Measurements from ENCODE around the gene WFS1. TPM values are rescaled to one million over a fixed set of nuclear protein-coding genes. Genes with fewer than 3 reads are reported as not detected.
A peak's percentile ranks its signal among the peaks of the same experiment; 100 is the strongest.

The WFS1 gene
- total RNA-seq, 1 donor from 2014 or later, result 109 TPM

DNA sequence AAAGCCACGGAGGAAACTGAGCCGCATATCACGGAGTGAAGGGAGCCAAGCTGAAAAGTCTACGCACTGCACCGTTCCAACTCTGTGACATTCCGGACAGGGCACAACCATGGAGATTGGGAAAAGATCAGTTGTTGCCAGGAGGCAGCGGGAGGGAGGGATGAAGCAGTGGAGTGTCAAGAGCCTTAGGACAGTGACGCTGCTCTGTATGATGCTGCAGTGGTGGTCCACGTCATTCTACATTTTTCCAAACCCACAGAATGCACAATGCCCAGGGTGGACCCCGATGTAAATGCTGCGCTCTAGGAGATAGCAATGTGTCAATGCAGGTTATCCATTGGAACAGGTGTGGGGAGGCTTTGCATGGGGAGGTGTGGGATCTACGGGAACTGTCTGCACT lies 7.5 kb upstream of the WFS1 start:
- no peak for DNase-seq (ENCODE audit: low spot score)

DNA sequence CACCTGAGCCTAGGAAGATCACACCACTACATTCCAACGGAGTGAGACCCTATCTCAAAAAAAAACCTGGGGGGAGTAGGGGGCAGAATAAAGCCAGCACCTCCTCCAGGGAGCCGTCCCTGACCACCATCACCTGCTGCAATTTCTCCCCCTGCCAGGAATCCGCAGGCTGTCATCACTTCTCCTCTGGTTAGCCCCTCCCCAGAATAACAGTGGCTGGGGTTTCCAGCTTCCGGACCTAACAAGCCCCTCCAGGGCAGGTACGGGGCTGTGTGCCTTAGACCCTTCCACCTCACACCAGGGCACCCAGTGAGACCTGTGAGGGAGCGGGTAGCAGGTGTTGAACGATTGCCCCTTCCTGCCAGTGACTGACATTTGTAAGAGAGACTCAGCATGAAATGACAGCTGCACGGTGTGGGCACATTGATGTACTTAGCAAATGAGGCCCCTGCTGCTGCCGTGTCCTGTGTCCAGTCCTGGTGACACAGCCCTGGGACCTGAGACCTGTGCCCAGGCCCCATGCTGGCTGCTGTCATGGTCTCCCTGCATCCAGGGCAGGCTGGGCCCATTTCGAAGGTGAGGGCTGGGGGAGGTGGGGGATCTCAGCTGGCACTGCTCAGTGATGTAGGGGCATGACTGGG lies 6.7 kb upstream of the WFS1 start:
- DNase-seq (ENCODE audit: low spot score), result no peak

DNA sequence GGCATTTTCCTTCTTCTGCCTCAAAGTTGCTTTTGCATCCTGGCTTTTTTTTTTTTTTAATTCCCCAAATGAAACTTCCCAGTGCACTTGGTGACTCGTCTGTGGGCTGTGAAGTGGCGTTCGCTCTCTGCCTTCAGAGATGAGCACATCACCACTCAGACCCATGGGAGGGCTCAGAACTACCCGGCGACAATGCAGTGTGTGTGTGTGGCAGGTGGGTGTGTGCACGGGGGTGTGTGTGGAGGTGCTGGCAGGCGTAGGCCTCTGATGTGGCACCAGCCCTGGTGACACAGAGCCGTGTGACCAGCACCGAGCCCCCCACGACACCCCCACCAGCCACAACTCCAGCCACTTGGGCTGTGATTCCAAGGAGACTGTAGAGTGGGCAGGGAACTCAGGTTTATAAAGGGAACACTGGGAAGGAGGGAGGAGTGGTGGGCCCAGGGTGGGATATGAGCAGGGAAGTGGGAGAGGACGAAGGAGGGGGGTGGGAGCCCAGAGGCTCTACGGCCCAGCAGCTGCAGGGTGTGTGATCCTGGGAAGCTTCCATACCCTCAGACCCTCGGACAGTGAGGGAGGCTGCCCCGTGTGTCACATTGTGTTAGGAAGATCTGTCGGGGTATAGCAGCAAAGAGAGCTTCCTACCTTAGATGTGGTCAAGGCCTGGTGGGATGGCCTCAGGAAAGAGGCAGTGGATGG lies 6.0 kb upstream of the WFS1 start:
- DNase-seq (ENCODE audit: low spot score), result no peak

DNA sequence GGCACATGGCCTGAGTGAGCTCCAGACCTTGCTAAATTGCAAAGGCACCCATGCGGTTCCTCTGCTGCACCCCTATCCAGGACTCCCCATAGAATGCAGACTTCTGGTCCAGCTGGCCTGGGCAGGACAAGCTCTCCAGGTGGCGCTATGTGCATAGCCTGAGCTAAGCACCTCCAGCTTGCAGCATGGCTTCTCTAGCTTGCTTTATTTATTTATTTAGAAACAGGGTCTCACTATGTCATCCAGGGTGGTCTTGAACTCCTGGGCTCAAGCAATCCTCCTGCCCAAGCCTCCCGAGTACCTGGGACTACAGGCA lies 5.5 kb upstream of the WFS1 start:
- peak; percentile 58 for DNase-seq (ENCODE audit: low spot score)

DNA sequence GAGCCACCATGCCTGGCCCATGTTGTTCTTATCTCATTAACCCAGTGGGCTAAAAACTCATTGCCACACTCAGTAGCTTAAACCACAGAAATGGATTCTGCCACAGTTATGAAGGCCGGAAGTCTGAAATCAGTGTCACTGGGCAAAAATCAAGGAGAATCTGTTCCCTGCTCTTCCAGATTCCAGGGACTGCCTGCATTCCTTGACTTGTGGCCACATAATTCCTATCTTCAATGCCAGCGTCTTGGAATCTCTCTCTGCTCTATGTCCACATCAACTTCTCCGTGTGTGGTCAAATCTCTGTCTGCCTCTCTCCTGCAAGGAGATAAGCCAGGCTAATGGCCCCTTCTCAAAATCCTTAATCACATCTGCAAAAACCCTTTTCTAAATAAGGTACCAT lies 4.1 kb upstream of the WFS1 start:
- DNase-seq (ENCODE audit: low spot score), result no peak

DNA sequence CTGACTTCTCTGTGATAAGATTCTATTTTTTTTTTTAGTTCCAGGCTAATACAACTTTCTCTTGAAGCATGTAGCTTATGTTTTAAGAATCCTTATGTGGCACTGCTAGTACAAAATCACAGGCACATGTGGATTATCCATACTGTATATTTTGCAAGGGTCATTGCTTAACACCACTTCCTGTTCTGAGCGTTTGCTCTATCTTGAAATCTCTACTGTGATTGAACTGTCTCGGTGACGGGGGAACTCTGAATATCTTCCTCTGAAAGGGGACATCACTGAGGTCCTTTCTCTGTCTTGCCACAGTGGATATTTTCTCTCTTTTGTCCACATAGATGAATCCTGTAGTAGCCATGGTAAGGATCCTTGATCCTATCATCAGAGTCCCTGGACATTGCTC lies 2.1 kb upstream of the WFS1 start:
- no peak for DNase-seq (ENCODE audit: low spot score)

DNA sequence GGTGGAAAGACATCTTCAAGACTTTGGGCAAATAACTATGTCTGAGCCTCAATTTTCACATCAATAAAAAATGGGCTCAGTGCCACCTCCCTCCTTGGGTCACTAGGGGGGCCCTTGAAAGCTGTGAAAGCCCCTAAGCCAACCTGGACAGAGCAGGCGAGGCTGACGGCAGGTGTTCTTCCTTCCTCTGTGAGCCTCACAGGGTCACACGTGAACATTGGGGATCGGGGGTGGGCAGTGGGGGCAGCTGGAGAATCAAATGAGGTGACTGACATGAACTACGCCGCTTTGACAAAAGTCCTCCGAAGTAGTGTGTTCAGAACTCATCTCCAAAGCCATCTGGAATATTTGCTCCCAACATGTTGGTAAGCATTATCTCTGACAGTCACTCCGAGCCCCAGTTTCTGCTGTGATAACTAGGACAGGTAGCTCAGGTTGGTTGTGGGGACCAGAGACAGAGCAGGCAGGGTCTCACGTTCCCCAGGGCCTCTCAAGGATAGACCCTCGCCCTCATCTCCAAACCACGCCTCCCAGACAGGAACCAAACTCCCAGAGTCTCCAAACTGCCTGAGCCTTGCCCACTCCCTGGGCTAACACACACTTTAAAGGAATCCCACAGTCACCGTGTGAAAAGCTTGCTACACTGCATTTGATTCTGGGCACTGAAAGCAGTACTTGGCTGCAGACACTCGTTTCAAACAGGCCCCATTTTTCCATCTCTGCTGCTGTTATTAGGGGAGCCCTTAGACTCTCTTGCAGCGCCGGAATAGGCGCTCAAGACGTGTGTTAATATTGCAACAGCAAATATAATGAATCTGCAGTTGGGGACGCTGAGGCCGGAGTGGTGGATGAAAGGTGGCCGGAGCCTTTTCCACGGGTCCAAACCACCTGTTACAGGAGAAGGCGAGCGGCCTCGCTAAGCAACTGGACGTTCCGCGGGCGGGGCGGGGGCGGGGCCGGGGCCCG lies 717 bp upstream of the WFS1 start:
- no peak for DNase-seq (ENCODE audit: low spot score)

DNA sequence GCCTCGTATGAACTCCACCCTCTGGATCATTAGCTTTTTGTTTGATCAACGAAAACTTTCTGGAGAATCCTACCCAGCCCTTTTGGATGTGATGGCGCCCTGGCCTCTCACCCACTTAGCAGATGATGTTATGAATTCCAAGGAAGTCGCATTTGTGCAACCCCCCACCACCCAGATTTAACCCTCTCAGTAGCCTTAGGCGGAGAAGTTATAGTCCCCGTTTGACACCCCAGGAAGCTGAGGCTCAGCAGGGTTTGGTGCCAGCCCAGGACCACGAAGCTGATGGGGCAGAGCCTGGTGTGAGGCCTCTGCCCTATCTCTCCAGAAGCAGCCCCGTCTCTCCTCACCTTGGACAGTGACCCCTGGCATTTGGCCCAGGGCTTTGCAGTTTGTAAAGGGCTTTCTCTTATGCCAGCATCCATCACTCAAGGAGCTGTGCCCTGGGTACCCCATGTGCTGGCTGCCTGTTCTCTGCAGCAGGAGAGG lies 1.0 kb downstream of the WFS1 start:
- no peak for DNase-seq (ENCODE audit: low spot score)

DNA sequence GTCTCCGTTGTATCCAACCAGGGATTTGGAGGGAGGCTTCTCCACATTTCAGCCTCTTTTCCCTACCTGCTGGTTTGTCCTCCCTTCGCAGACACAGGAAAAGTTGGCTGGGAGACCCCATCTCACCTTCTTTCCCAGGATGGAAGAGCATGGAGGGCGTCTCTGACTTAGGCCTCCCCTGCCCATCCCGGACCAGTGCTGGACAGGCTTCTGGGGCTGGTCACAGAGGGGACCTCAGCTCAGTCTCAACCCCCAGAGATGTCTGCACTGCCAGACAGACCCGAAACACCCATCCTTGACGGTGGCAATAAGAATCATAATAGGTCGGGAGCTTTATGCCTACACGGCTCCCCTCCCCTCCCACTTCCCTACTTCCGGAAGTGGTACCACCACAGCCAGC lies 1.6 kb downstream of the WFS1 start:
- no peak for DNase-seq (ENCODE audit: low spot score)

DNA sequence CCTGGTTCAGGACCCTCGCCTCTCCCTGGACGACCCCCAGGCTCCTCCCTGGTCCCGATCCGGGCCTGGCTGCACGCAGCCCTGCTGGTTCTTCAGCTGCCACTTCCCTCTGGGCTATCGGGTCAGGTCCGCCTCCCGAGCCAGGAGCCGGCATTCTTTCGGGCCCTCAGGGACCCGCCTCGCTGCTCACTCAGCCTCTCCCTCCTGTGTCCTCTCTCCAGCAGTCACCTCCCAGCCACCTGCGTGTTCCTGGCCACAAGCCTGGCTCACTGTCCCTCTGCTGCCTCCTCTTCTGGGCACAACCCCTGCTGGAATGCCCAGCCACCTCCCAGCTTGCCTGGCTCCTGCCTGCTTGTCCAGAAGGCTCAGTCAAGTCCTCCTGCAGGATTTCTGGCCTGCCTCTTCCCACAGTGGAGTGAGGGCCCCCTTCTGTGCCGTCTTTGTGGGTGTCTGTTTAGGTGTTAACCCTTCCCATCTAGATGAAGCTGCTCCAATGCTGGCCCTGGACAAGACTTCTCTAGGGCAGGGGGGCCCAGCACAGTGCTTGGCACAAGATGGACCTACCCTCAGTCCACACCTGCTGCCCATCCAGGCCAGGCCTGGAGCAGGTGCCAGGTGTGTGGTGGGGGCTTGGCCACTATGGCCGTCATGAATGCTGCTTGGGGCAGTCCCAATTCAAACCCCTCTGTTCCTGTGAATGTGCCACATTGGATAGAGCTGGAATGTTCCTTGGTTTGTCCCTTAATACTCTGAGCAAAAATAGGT lies 2.2 kb downstream of the WFS1 start:
- DNase-seq (ENCODE audit: low spot score), result peak; percentile 76

DNA sequence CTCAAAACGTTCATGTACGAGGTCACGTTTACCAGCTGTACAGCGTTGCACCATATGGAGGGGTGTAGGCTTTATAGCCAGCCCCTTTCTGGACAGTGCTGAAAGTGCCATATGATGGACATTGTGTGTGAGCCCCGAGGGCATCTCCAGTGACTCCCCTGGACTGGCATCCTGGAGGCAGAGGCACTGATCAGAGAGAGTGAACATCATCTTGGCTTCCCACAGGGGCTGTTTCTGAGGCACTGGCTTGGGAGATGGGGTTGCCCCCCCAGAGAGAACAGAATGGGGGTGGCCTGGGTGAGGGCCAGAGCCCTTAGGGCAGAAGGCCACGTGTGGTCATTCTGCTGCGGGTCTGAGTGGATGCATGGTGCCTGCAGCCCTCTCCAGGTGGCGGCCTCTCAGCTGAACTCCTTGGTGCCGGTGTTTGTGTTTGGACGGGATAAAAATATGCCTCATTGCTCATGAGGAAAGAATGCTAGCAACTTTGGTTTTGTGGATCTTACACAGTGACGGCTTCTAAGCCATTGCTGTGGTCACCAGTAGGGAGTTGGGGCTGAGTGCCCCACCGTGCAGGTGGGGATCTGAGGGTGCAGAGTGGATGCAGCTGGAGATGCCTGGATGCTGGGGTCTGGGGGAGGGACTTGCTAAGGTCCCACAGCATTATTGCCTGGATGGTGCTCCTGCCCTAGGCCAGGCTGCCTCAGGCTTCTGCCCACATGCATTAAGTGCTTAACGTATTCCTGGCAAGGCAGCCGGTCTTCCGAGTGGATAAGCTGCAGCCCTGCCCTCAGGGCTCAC lies 3.4 kb downstream of the WFS1 start:
- DNase-seq (ENCODE audit: low spot score), result no peak

DNA sequence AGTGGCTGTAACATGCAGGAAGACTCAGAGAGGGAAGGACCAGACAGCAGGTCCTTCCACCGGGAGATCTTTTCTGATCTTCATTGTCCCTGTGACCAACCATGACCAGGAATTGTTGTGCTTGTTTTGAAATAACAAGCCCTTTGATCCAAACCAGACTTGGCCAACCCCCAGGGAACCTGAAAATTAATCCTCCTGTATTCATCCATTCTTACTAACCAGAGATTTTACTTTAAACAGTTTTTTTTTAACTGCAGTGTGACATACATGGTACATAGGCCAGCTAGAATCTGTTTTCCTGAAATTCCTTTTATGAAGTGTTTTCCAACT lies 4.0 kb downstream of the WFS1 start:
- DNase-seq (ENCODE audit: low spot score), result no peak

DNA sequence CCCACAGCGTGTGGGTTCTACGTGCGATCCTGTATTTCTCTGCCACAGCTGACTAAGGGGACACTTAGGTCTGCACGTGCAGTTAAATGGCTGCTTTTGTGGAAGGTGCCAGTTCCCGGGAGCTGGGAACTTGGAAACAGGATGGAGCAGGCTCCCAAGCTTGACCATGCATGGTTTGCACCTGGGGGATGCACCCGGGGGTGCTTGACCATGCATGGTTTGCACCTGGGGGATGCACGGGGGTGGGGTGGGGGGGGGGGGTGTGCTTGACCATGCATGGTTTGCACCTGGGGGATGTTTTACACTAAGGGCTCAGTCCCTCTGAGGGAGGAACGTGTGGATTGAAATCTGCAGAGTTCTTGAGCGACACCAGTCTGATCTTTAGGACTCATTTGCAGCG lies 5.7 kb downstream of the WFS1 start:
- no peak for DNase-seq (ENCODE audit: low spot score)

DNA sequence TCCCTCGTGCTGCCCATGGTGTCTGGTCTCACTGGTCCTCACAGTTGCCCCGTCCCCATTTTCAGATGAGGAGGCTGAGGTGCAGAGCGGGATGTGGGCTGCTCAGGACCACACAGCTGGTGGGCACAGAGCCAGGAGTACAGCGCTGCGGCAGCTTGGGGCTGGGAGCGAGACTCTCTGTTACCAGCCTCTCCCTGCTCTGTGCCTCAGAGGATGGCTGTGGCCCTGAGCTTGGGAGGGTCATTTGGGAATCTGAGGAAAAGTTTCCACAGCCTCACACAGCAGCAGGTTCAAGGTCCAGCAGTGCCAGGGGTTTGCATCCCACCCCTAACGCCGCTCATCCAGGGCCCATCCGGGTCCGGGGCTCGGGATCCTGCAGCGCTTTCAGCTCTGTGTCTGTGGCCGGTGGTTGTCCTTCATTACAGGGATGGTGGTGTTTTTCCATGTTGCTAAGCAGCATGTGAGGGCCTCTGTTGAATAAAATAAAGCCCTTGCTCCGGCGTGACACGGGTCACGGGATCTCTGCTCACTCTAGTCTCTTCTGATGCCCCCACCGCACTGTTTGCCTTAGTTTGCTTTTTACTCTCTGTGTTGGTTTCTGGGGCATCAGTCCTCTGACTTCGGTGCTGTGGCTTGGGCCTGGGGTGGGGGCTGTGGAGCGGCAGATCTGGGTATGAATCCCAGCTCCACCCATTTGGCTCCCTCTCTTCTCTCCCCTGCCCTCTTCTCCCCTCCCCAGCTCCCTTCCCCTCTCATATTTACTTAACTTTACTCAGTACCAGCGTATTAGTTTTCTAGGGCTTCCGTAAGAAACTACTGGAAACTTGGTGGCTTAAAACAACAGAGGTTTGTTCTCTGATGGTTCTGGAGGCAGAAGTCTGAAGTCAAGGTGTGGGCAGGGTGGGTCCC lies 6.5 kb downstream of the WFS1 start:
- DNase-seq (ENCODE audit: low spot score), result no peak

DNA sequence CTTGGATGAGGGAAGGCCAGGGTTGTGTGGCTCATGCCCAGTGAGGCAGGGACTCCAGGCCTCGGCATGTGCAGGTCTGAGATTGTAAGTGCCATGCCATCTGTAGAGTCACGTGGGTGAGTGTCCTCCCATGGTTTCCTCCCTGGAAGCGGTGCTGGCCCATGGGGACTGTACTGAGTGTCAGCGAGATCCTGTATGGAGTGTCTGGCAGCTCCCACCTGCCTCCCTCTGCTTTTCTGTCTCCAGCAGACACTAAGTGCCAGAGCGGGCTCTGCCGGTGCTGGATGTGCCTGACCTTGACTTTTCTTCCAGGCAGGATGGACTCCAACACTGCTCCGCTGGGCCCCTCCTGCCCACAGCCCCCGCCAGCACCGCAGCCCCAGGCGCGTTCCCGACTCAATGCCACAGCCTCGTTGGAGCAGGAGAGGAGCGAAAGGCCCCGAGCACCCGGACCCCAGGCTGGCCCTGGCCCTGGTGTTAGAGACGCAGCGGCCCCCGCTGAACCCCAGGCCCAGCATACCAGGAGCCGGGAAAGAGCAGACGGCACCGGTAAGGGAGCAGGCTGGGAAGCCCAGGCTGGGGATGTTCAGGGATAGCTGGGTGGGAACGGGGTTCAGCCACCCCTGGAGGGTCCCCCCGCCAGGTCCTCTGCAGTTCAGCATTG lies 7.6 kb downstream of the WFS1 start:
- DNase-seq (ENCODE audit: low spot score), result no peak

DNA sequence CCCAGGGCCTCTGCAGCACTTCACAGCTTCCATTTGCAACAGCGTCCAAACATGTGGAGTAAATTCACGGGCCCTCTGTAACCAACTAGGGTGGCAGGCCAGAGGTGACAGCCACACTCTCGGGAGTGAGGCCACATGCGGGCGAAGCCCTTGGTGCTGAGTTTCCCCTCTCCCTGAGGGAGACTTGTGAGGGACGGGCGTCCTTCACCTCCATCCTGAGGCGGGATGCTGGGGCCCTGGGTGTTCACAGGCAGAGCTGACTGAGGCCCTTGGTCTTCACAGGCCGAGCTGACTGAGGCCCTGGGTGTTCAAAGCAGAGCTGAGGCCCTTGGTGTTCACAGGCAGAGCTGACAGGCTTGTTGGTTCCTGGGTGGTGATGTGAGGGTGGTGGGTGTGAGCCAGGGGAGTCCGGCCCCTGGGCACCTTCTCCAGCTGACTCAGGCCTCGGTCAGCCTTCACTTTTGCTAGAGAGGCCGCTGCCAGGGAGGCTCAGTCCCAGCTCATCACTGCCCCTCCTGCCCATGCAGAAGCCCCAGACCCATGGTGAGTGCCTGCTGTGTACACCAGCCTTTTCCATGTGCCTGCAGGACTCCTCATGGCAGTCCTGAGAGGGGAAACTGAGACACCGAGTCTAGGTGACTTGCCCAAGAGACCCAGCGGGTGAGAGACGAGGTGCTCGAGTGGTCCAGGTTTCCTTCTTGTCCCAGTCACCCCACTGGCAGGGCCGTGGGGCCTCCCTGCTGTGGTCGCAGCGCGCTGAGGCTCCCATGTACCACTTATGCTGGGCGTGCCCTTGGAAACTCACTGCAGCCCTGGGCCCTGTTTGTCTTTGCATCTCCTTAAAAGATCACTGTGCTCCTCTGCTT lies 8.5 kb downstream of the WFS1 start:
- DNase-seq (ENCODE audit: low spot score), result no peak

DNA sequence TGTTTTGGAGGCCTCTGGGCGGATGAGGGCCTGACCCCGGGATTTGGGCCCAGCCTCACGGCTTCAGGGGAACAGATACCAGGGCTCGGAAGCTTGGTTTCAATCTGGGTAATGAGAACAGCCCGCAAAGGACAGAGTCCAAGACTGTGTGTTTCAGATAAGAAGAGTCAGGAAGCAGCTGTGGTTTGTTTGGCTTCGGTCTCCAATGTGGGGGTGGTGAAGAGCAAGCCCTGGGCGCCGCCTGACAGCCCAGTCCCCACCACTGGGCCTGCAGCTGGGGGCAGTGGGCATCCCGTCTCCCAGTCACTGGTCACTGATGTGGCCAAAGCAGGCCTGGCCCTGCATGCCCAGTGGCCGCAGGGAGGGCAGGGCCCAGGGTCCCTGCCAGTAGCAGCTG lies 9.1 kb downstream of the WFS1 start:
- DNase-seq (ENCODE audit: low spot score), result peak; percentile 73

DNA sequence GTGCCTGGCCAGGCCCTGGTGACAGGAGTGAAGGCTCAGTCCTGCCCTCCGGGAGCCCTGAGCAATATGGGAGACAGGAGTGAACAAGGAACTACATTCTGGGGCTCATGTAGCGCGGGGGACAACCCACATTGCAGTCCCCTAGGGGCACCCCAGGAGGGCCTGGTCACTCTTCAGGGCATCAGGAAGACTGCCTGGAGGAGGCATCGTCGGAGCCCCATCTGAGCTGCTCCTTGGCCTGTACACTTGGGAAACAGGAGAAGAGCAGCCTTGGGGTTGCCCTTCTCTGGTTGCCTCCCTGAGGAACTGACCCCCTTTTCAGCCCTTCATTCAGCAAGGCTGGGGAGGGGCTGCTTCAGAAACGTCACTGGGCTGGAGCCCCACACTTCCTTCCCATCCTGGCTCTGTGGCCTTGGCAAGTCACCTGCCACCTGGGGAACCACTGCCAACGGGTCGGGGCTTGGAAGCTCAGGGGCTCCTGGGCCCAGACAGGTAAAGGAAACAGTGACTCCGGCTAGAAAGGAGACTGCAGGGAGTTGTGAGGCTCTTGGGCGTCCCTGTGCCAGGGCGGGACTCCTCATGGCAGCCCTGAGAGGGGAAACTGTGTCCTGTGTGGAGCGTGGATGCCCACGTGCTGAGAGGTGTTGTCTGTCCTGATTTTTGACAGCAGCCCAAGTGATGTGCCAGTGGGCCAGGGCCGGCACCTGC lies 10.1 kb downstream of the WFS1 start:
- DNase-seq (ENCODE audit: low spot score), result no peak

Data from mucosa of gallbladder (tissue), 1 donor.